ENCODE results near the gene SLC25A52.
"Not testable (repeated sequence)": the region's sequence is repeated elsewhere in the genome, so short reads cannot be mapped to it uniquely, and the experiment has no call there.

SLC25A52 gene, protein sequence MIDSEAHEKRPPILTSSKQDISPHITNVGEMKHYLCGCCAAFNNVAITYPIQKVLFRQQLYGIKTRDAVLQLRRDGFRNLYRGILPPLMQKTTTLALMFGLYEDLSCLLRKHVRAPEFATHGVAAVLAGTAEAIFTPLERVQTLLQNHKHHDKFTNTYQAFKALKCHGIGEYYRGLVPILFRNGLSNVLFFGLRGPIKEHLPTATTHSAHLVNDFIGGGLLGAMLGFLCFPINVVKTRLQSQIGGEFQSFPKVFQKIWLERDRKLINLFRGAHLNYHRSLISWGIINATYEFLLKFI

DNA sequence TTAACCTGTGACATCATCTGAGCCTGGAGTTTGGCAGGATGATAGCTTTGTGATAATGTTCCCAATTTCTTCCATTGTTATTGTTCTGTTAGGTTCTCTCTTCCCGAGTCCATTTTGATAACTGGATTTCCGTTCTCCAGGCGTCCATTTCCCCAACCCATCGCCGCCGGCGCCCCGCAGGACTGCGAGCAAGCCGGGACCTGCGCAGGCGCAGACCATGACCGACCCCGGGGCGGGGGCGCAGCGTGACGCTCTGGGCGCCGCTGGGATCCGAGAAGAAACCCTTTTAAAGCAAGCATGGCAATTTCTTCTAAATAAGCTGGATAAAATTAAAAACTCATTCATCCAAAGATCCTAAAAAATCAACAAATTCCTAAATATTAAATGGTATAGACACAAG is at the start of gene SLC25A52:
SLC25A52 (minus strand) TSS at position 186 of the 400 bp plus-strand sequence. CDS start 219 bp downstream, outside the sequence.
- no peak for DNase-seq

DNA sequence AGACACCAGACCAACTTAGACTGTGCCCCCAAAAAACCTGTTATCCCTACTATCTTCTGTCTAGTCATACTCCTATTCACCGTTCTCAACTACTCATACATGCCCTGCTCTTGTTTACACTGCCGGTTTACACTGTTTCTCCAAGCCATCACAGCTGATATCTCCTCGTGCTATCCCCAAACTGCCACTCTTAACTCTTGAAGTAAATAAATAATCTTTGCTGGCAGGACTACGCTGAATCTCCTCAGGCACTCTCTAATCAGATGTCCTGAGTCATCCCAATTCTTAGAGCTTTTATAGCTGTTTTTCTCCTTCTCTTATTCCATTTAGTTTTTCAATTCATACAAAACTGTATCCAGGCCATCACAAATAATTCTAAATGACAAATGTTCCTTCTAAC is 48.4 kb upstream of the SLC25A52 start:
- not testable (repeated sequence) for DNase-seq

- DNase-seq, result no peak
Measured at GRCh38 chr18:31801078-31801477, 40.4 kb upstream of the SLC25A52 start.

- DNase-seq, result not testable (repeated sequence)
Measured at GRCh38 chr18:31799257-31799656, 38.6 kb upstream of the SLC25A52 start.

DNA sequence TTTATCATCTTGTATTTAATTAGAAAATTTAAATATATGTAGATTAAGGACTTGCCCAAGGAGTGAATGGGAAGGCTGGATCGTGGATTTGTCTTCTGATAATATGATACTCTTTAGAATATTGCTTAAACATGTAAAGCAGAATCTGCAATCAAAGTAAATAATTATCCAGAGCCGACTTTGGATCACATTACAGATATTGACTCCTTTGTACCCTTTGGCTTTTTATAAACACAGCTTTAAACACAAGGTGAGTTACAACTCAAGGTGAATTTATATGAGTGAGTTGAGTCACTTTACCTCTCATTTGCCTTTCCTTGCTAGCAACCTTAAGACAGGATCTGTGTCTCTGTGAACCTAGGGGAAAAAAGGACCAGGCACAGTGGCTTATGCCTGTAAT is 37.7 kb upstream of the SLC25A52 start:
- no peak for DNase-seq

DNA sequence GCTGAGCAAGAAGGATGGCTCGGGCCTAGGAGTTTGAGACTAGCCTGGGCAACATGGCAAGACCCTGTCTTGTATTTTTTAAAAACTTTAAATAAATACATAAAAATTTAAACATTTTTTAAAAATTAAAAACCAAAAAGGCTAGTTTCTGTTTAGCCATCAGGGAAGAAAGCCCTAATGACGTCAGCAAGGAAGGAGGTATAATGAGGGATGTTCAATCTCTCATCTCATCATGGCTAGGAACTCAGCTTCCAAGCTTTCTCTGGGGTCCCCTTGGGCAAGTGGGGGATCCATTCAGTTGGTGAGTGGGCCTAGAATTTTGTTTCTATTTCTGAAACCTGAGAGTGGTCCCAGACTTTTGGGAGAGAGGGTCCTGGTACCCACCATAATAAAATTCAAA is 35.1 kb upstream of the SLC25A52 start:
- no peak for DNase-seq

GRCh38 chr18:31793531-31793930 is 32.9 kb upstream of the SLC25A52 start:
- DNase-seq, result no peak

- no peak for DNase-seq
Measured at GRCh38 chr18:31792580-31792911, 31.9 kb upstream of the SLC25A52 start.

DNA sequence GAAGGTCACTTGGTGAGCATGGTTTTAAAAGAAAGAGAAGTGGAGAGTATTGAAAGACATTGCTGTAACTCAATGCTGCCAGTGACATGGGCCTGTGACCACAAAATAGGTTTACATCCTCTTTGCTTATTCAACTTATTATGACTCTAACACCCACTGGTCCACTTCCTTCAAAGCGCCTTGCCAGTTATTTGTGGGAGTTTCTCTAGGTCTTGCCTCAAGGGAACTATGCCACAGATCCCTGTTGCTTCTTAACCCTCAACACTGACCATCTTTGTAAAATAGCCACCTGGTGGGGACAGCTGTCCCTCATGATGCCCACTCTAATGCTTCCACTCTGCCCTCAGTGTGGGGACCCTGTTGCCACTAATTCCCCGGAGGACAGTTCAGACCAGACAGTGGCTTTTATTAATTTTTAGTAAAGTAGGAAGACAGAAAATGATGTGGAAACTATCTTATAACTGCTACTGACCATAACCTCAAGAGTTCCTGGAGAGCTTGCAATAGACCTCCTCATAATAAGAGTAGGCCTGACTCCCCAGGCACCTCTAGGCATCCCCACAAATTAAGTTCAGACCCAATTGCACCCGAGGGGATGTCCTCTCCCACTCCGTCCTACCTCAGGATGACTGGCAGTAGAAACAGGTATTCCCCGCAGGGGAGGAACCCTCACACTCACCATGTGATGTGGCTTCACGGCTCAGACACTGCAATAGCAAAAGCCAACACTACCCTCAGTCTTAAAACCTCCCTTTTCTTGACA is 31.3 kb upstream of the SLC25A52 start:
- no peak for DNase-seq

DNA sequence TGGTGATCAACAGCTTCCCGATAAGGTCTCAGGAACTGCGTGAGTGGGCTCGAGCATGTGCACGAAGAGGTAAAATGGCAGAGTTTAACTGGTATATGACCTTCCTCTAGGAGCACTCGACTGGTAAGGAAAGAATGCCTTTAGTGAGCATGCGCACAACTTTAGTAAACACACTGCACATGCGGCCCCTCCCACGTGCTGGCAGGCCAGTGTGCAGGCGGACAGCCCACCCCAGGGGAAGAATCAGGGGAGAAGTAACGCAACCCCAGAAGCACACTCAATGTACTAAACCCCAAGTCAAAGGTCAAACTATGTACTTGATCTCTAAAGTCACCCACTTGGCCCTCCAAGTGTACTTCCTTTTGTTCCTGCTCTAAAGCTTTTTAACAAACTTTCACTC is 28.7 kb upstream of the SLC25A52 start:
- no peak for DNase-seq

- DNase-seq, result no peak
Measured at GRCh38 chr18:31783059-31783458, 22.4 kb upstream of the SLC25A52 start.

DNA sequence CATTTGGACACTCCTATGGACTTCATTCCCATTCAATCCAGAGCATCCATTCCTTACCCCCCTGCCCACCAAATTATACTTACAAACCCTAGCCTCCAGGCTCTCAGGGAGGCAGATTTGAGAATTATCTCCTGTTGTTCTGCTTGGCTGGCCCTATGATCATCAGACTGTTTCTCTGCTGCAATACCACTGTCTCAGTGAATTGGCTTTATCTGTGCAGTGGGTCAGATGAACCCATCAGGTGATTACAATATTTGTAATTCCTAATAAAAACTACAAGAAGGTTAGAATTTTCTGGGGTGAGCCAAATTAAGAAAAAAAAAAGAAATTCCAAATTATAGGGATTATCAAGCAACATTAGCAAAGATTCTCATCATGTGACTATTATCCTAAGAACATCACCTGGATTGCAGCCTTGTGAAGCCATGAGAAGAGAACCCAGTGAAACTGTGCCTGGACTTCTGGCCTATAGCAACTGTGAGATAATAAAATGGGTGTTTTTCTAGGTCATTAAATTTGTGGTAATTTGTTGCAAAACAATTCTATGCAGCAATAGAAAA is 17.8 kb upstream of the SLC25A52 start:
- DNase-seq, result no peak

GRCh38 chr18:31776093-31776492 is 15.4 kb upstream of the SLC25A52 start:
- DNase-seq, result no peak

DNA sequence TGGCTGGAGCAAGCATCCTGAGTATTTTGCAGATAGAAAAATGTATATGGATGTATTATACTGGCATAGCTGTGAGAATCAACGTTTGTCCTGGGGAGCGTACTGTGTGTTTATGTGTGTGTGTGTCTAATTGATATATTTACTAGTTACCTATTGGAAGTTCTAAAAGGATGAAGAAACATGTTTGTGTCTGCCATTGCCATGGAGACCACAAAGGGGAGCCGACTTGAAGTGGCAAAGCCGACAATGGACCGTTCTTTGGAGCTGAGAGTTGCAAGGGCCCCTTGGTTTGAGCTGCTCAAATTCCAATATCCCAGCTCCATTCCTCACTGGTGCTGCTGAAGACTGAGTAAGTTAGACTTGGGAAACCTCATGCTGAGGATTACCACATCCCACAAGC is 14.3 kb upstream of the SLC25A52 start:
- DNase-seq, result no peak

DNA sequence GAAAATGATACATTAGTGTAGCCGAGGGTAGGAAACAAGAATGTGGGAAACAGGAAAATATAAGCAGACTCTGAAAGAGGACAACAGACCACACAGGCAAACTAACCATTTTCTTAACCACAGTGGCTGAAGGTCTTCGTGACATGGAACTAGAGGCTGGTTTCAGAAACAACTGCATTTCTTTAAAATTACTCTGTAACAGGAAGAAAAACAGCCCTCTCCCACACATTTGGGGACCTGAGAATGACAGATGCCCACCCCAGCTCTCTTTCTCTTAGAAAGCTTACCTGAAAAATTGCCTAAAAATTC is 13.8 kb upstream of the SLC25A52 start:
- no peak for DNase-seq

GRCh38 chr18:31773774-31774476 is 13.2 kb upstream of the SLC25A52 start:
- no peak for DNase-seq

DNA sequence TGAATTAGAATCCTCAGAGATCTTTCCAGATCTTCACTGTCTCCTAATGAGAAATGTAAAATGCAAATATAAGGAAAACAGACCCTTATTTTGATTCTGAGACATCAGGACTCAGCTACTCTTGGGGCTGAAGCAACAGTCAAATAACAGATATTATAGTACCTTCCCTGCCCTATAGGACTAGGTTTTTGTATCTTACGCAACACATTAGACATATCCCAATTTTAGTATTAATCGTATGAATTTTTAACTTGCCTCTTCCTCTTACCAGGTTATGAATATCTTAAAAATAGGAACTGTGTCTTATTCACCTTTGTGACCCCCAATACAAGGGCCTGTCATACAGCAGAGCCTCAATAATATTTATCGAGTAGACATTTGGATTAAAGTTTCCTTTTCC is 12.0 kb upstream of the SLC25A52 start:
- no peak for DNase-seq

DNA sequence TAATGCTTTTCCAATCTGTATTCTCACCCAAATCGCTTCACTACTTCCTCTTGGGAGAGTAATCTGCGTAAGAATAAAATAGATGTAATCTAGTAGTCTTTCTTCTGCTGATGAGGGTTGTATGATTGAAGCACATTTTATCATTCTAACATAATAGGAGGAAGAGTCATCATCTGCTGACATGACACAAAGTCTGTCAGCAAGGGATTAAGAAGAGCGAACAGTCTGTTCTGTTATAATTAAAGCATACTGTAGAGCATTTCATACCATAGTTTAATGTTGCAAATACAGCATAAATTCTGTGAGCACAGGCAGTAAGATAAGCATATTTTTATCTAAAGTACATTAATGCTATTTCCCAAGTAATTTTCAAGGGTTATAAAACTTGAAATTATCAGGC is 10.4 kb downstream of the SLC25A52 start:
- no peak for DNase-seq

GRCh38 chr18:31746396-31746795 is 14.3 kb downstream of the SLC25A52 start:
- no peak for DNase-seq

DNA sequence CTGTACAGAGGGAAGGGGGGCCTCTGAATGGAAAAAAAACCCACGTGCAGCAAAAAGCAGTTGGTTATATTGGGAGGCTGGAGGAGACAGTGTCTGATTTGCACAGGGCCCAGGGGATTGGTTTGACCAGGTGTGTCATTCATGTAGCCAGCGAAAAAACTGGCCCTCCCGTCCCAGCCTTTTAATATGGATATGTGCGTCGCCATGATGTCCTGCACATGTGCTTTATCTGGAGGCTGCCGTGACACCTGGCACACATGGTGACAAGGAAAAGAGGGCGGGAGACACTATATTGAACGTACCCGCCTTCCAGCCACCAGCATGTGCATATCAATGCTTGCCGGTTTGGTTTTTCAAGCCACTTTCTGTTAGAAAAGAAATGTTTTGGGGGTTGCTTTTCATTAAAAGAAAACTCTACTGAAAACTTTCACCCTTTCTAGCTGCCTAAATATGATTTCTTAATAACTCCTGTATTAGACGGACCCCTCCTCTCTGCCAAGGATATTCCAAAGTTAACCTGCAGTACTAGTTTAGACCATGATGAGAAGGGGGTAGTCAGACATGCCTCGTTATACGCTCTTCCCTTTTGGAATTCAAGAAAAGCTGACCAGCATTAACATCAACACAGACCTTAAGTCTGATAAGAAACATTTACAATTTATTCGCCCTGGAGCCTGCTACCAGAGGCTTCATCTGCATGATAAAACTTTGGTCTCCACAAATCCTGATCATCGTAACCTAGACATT is 16.2 kb downstream of the SLC25A52 start:
- no peak for DNase-seq

DNA sequence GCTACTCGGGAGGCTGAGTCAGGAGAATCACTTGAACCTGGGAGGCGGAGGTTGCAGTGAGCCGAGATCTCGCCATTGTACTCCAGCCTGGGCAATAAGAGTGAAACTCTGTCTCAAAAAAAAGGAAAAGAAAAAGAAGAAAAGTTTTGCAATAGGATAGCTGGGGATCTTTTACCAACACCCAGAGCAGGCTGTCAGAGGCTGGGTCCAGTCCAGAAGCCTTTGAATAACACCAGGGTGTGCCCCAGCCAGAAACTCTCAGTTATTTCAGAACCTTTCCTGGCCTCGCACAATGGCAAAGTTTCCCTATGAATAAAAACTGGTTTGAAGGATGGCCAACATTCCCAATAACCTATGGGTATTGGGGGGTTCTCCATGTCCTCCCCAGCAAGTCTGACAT is 17.1 kb downstream of the SLC25A52 start:
- not testable (repeated sequence) for DNase-seq

DNA sequence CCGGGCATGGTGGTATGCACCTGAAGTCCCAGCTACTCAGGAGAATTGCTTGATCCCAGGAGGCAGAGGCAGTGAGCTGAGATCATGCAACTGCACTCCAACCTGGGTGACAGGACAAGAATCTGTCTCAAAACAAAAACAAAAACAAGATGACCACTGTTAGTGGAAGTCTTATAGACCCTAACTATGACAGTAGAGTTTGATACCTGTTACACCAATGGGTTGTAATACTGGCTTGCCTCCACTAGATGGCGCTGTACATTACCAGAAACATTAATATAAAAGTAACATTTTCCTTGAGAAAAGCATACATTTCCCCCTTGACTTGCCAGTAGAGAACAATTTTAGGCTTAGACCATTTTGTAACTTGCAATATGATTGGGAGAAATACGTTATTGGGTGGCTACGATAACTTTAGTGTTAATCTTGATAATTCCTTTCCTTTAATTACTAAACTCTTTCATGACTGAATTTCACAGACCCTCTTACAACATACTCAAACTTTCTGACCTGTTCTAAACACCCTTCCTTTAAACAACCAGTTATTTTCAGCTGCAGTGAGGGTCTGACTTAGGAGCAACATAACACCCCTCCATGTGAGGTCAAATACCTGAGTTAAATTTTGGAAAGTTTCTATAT is 19.5 kb downstream of the SLC25A52 start:
- peak; percentile 13 for DNase-seq

DNA sequence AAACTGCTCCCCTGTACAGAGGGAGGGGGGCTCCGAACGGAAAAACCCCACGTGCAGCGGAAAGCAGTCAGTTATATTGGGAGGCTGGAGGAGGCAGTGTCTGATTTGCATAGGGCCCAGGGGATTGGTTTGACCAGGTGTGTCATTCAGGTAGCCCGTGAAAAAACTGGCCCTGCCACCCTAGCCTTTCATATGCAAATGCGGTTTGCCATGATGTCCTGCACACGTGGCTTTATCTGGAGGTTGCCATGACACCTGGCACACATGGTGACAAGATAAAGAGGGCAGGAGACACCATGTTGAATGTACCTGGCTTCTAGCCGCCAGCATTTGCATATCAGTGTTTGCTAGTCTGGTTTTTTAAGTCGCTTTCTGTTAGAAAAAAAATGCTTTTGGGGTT is 20.5 kb downstream of the SLC25A52 start:
- no peak for DNase-seq
